Measurements from ENCODE around the gene TGOLN2. TPM values are rescaled to one million over a fixed set of nuclear protein-coding genes. Genes with fewer than 3 reads are reported as not detected.

The TGOLN2 gene
- total RNA-seq, 1 donor from 2014 or later = 56.1 TPM

Other genes with a start within 250 kb of the TGOLN2 start
- gene TCF7L1, start 194.6 kb downstream of the TGOLN2 start, total RNA-seq = 4.2 and 6.2 TPM in 2 replicates
- 51.6 and 54.1 TPM in 2 replicates for gene RETSAT, start 26.5 kb upstream of the TGOLN2 start, total RNA-seq
- gene ELMOD3, start 26.8 kb upstream of the TGOLN2 start, total RNA-seq = 6.9 and 9.6 TPM in 2 replicates
- 62.4 and 63.6 TPM in 2 replicates for gene CAPG, start 82.4 kb upstream of the TGOLN2 start, total RNA-seq
- gene SH2D6, start 90.7 kb upstream of the TGOLN2 start, total RNA-seq = under 0.01 TPM in 2 replicates
- gene MAT2A, start 211.2 kb upstream of the TGOLN2 start, total RNA-seq = 89.1 and 116 TPM in 2 replicates
- 27.3 and 40.0 TPM in 2 replicates for gene GGCX, start 233.5 kb upstream of the TGOLN2 start, total RNA-seq
- gene VAMP8, start 249.6 kb upstream of the TGOLN2 start, total RNA-seq = 2.8 and 5.9 TPM in 2 replicates

Measured in dermis microvascular lymphatic vessel endothelial cell (primary cell).